Hematopoietic multipotent progenitor cell treated with erythropoietin and hydrocortisone succinate and interleukin-3 and kit ligand, for 8 days (in vitro differentiated cells): ENCODE data around the gene XPOT.
"Not testable (repeated sequence)": the region's sequence is repeated elsewhere in the genome, so short reads cannot be mapped to it uniquely, and the experiment has no call there.

Experiments
- DNase-seq: peaks from one replicate; pipeline ENCODE4 v3.0.0-alpha.2; 2015

XPOT gene

DNA sequence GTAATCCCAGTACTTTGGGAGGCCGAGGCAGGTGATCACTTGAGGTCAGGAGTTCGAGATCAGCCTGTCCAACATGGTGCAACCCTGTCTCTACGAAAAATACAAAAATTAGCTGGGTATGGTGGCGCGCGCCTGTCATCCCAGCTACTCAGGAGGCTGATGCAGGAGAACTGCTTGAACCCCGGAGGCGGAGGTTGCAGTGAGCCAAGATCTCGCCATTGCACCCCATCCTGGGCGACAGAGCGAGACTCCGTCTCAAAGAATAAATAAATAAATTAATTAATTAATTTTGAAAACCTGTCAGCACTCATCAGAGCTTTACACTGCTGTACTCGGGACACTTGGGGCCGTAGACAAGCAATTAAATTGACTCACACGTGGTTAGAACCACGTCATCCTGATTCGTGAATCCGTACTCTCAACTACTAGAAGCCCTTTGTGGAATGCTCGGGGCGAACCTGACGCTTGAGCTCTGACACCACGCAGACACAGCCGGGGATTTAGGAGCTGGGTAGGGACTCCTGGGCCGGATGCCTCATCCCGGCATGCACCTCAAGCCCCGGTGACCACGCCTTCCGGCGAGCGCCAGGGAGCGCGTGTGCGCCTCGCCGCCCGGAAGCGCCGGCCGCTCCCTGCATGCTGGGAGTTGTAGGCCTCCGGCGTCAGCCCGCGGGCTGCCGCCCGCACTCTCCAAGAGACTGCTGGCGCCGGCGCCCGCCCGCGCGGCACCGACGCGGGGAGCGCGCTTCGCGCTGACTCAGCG, at the start of gene XPOT:
Gene XPOT (plus strand): TSS at position 686 of the 763 bp plus-strand sequence. CDS start 5,644 bp downstream, outside the sequence.
- DNase-seq: peak; percentile 95

DNA sequence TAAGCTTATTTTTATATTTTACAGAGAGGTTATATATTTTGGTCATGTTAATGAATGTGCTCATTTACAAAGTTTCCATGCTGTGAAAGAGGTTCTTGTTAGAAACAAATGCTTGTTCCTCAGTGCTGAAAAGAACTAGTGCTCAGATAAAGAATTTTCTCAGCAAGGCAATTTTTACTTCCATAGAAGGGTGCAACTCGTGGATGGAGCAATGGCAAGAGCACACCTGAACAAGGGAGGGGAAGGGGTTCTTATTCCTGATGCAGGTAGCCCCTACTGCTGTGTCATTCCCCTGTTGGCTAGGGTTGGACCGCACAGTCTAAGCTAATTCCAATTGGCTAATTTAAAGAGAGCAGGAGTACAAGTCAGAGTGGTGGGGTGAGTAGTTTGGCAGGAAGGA, 48.0 kb upstream of the XPOT start:
- DNase-seq: not testable (repeated sequence)

- not testable (repeated sequence) for DNase-seq
Measured at GRCh38 chr12:64361173-64361572, 43.0 kb upstream of the XPOT start.

DNA sequence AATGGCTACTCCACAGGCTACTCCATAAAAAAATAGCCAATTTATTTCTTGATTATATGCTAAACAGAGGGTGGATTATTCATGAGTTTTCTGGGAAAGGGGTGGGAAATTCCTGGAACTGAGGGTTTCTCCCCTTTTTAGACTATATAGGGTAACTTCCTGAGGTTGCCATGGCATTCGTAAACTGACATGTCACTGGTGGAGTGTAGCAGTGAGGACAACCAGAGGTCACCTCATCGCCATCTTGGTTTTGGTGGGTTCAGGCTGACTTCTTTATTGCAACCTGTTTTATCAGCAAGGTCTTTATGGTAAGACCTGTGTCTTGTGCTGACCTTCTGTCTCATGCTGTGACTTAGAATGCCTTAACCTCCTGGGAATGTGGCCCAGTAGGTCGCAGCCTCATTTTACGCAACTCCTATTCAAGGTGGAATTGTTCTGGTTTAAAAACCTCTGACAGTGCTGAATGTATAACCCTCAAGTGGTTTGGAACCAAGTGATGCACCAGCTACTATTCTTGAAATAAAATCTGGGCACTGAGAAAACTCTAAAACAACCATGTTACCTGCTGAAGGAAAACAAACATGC, 41.4 kb upstream of the XPOT start:
- no peak for DNase-seq

GRCh38 chr12:64383675-64384074, 20.5 kb upstream of the XPOT start:
- no peak for DNase-seq

- DNase-seq: no peak
Measured at GRCh38 chr12:64385019-64385418, 19.2 kb upstream of the XPOT start.

- no peak for DNase-seq
Measured at GRCh38 chr12:64385468-64385867, 18.7 kb upstream of the XPOT start.

- DNase-seq: no peak
Measured at GRCh38 chr12:64387197-64387816, 16.9 kb upstream of the XPOT start.

DNA sequence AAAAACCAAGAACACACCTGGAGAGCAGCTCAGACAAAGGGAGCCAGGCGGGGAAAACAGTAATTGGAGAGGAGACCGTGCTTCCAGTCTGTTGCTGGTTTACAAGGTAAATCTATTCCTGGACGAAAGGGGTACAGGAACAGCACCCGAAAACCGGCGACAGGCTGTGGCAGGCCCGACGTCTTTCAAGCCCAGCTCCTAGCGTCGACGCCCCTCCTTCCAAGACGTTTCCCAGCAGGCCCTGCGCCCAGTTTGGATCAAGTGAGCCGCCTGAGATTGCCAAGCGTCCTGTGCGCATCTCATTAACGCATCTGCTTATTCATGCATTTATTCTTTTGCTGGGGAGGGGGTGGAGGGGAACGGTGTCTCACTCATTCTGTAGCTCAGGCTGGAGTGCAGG, 15.0 kb upstream of the XPOT start:
- no peak for DNase-seq

DNA sequence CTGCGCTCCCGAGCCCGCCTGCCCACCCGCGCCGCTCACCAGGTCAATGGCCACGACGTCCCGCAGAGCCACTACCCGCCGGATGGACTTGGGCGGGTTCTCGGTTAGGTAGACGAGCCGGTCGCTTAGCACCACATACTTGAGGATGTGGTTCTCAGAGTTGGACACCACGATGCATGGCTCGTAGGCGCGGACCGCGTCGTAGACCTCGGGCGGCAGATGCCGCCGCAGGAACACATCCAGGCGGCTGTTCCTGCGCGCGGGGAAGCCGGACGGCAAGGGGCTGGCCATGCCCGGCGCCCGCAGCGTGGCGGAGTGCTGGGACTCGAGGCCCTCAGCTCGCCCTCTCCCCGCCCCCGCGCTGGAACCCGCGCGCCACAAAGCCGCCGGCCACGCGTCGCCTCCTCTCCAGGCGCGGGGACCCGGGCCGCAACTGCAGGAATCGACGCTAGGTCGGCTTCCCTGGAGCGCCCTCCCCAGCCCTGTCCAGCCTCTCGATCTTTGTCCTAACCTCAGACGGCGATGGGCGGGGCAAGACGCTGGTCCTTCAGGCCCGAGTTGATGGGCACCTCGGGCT, 13.8 kb upstream of the XPOT start, which contains the start of gene C12orf56:
Gene C12orf56 (minus strand): TSS at position 484 of the 577 bp plus-strand sequence. CDS start 193 bp downstream, at position 291.
- no peak for DNase-seq

- DNase-seq: peak; percentile 62
Measured at GRCh38 chr12:64392221-64392620, 12.0 kb upstream of the XPOT start.

DNA sequence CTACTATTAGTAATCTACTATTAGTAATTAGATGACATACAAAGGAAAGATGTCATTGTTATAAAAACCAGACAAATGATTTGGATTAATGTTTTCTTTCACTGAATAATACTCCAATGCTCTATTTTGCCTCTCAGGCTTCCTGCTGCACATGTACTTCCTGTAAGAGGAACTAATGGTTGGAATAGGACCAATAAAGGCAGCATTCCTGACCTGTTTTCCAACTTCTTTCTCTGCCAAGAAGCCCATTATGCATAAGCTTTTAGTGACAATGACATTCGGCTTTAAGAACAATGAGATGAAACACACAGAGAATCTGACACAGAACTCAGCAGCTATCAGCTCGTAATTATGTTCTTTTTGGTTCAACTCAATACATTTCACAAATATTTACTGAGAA, 8.5 kb upstream of the XPOT start:
- DNase-seq: no peak

GRCh38 chr12:64400041-64400440, 4.2 kb upstream of the XPOT start:
- DNase-seq: peak; percentile 53

GRCh38 chr12:64402181-64402580, 2.0 kb upstream of the XPOT start:
- DNase-seq: no peak

GRCh38 chr12:64404470-64405256, 471 bp downstream of the XPOT start:
- peak; percentile 80 for DNase-seq

DNA sequence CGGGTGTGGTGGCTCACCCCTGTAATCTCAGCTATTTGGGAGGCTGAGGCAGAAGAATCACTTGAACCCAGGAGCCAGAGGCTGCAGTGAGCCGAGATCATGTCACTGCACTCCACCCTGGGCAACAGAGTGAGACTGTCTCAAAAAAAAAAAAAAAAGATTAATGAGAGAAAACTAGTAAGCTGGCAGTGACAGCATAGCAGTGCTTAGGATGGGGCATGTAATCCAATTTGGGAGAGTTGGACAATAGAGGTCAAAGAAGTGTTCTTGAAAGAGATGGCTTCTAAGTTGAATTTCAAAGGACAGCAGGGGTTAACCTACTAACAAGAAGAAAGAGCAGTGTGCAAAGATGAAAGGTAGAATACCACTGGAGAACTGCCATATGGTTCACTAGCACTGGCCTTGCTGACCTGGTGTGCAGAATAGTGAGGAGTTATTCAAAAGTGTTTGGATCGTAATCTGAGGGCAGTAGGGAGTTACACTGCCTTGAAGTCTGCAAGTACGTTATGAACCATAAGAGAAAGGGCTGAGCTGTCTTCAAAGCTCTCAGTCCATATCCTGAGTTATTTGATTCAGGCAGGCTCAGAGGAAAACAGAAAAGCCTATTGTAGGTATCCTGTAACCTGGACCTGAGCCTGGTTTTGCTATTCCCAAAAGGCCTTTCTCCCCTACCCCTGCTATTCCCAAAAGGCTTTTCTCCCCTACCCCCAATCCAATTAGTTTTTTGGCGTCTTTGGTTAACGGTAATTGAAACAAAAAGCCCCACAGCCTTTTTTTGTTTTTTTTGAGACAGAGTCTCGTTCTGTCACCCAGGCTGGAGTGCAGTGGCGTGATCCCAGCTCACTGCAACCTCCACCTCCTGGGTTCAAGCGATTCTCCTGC, 3.4 kb downstream of the XPOT start:
- peak; percentile 13 for DNase-seq

DNA sequence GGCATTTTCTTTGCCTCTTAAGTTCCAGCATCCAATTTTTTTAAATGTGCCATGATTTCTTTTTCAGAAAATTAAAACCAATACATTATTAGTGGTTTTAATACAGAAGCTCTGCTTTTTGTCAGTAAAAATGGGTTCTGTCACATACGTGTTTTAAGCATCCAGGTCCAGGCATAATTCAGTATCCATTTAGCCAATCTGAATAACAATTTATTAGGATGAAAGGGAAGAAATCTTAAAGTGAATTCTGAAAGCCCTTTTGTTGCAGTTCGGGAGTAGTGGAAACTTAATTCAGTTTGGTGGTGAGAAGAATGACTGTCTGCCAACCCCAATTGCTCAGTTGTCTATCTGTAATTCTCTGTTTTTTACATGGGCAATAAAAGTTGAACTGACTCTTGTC, 7.2 kb downstream of the XPOT start:
- DNase-seq: no peak

DNA sequence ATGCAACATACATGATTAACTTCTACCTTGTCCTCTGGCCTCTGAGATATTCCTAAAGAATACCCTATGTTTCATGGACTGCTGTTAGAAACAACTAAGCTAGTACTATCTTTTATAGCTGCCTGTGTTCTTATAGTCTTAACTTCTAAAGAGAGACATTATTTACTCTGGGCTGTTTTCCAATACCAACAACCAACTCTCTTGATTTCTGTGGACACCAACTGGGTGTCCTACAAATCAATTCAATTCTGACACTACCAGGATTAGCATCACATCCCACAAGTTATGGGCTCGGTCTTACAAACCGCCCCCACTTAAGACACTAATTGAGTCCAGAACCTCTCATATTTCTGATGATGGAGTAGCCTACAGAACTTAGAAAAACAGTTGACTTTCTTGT, 8.3 kb downstream of the XPOT start:
- DNase-seq: no peak

DNA sequence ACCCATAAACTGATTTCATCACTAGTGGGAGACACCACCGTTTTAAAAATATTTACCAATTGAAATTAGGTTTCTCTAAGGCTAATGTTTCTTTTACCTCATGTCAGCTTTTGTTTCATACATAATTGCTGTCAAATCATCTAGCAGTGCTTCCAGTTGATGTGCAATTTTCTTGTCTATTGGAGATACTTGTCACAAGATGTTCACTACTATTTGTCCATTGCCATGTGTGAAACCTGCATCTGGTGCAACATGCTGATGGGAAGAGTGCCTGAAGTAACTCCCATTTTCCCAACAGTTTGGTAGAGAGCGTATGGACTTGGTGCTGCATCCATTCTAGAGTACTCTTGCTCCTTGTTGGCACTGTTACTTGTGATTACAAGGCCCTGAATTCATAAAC, 9.7 kb downstream of the XPOT start:
- DNase-seq: no peak

GRCh38 chr12:64418209-64418608, 14.0 kb downstream of the XPOT start:
- no peak for DNase-seq

- no peak for DNase-seq
Measured at GRCh38 chr12:64419696-64420095, 15.5 kb downstream of the XPOT start.

GRCh38 chr12:64427988-64428387, 23.8 kb downstream of the XPOT start:
- DNase-seq: no peak
